Natural killer cell (primary cell): ENCODE data around the gene BFSP2. TPM values are rescaled to one million over a fixed set of nuclear protein-coding genes. Genes with fewer than 3 reads are reported as not detected.

Experiments used
- ATAC-seq, 3 donors: fragments of 150-1000 bp in 2 of 3; fragments of 200-7000 bp in 1 of 3; cut with Tn5 transposase; 1 replicate in 1 of 3; 2 replicates in 2 of 3; pipeline ENCODE4 v1.10.0; 2021; ENCODE audit warnings: mild to moderate bottlenecking in 2 of 3, moderate library complexity in 2 of 3
- DNase-seq, 2 donors: peaks; one replicate each; pipeline versions ENCODE4 v3.0.0 to v3.0.0-alpha.2; 2013 to 2021; ENCODE audit warnings: mixed read lengths in 1 of 2
- H3K27ac ChIP-seq: one replicate; pipeline ENCODE4 v1.5.1; 2013; ENCODE audit warnings: mild to moderate bottlenecking, low read length
- H3K27me3 ChIP-seq: one replicate; pipeline ENCODE4 v1.6.1; 2013; ENCODE audit warnings: low read length; ENCODE audit not compliant: control insufficient read depth, insufficient read depth
- H3K36me3 ChIP-seq: one replicate; pipeline ENCODE4 v1.6.1; 2013; ENCODE audit warnings: low read length; ENCODE audit not compliant: control insufficient read depth, insufficient read depth
- H3K4me1 ChIP-seq: one replicate; pipeline ENCODE4 v1.6.1; 2013; ENCODE audit warnings: low read length; ENCODE audit not compliant: control insufficient read depth, insufficient read depth
- H3K4me3 ChIP-seq: one replicate; pipeline ENCODE4 v1.5.1; 2013; ENCODE audit warnings: low read length
- H3K9me3 ChIP-seq: one replicate; pipeline ENCODE4 v1.6.1; 2013; ENCODE audit warnings: low read length; ENCODE audit not compliant: control insufficient read depth, insufficient read depth
- H3K27ac Mint-ChIP-seq, 2 donors: one replicate each; pipeline ENCODE4 v1.8.0; 2022; ENCODE audit warnings: mild to moderate bottlenecking in 2 of 2, mixed read lengths in 2 of 2, moderate library complexity in 1 of 2
- H3K27me3 Mint-ChIP-seq, 2 donors: one replicate each; pipeline ENCODE4 v1.8.0; 2022; ENCODE audit warnings: low read depth in 2 of 2, mixed read lengths in 2 of 2
- H3K36me3 Mint-ChIP-seq: one replicate; pipeline ENCODE4 v1.8.0; 2022; ENCODE audit warnings: mixed read lengths
- H3K4me1 Mint-ChIP-seq, 2 donors: one replicate each; pipeline ENCODE4 v1.8.0; 2022; ENCODE audit warnings: mixed read lengths in 2 of 2
- H3K4me3 Mint-ChIP-seq: one replicate; pipeline ENCODE4 v1.8.0; 2022; ENCODE audit warnings: mild to moderate bottlenecking, moderate library complexity, mixed read lengths
- H3K9me3 Mint-ChIP-seq, 2 donors: one replicate each; pipeline ENCODE4 v1.8.0; 2022; ENCODE audit warnings: mixed read lengths in 2 of 2
- WGBS: methylation state at CpG from one replicate; pipeline ENCODE4 v1.1.7; 2013; ENCODE audit warnings: missing lambda C conversion rate; ENCODE audit not compliant: insufficient coverage; 5-methylcytosine and 5-hydroxymethylcytosine counted together
- intact Hi-C: fragments of 100-400 bp; cut with micrococcal nuclease; formaldehyde crosslinking; loops from one replicate; pipeline ENCODE4 v1.14.2; 2022
- total RNA-seq, 4 donors: library from RNA; stranded (reverse); fragments of 120-200 nt in 1 of 4; gene quantifications; one replicate each; pipeline versions ENCODE4 v1.2.3 to v1.2.4, GENCODE V29; 2013 to 2022
- TF ChIP-seq, protein P1 (sequence below): fragments of 200-600 bp; IDR thresholded peaks from one replicate; pipeline ENCODE4 v1.8.0; 2022; ENCODE audit warnings: antibody characterized with exemption

Gene BFSP2
- total RNA-seq, 3 donors from 2014 or later (not counting 1 experiment from before 2014, with no cell fraction given), result not detected

DNA sequence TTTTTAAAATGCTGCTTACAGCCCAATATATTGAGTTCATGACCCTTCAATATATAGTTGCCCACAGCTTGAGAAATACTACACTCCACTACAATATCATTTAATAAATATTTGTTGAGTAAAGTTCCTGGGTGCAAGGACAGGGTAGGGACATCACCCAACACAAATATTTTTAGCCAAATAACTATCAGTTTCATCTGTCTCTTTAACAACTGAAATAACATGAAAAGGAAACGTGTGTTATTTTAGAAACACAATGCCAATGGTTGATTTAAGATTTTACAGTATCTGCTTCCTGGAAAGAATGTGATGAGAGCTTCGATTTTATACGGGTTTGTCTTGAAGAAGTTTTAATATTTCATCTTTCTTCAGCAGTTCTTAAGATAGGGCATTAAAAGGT, 106.0 kb downstream of the BFSP2 start:
- Mint-ChIP-seq H3K27ac (peak overlapping the region; percentile 75 to 84), H3K4me1 (peaks cover 12 to 13% of the 10 kb centered on the region in 2 donors), H3K27me3 (peaks cover 1 to 5% of the 10 kb centered on the region in 2 donors), H3K4me3 (peak overlapping the region; percentile 76), H3K36me3 (no peaks in the 10 kb centered on the region), H3K9me3 (peaks cover 0 to 2% of the 10 kb centered on the region in 2 donors)
- peak overlapping the region; percentile 63 for H3K27ac ChIP-seq
- TF ChIP-seq, protein P1, sequence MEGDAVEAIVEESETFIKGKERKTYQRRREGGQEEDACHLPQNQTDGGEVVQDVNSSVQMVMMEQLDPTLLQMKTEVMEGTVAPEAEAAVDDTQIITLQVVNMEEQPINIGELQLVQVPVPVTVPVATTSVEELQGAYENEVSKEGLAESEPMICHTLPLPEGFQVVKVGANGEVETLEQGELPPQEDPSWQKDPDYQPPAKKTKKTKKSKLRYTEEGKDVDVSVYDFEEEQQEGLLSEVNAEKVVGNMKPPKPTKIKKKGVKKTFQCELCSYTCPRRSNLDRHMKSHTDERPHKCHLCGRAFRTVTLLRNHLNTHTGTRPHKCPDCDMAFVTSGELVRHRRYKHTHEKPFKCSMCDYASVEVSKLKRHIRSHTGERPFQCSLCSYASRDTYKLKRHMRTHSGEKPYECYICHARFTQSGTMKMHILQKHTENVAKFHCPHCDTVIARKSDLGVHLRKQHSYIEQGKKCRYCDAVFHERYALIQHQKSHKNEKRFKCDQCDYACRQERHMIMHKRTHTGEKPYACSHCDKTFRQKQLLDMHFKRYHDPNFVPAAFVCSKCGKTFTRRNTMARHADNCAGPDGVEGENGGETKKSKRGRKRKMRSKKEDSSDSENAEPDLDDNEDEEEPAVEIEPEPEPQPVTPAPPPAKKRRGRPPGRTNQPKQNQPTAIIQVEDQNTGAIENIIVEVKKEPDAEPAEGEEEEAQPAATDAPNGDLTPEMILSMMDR, result no peak
- no peaks in the 10 kb centered on the region for H3K27me3 ChIP-seq
- ATAC-seq (no peak), DNase-seq (no peak)
- no peak overlapping the region for H3K4me3 ChIP-seq
- H3K4me1 ChIP-seq, result peaks cover 4% of the 10 kb centered on the region
- H3K36me3 ChIP-seq, result no peaks in the 10 kb centered on the region
- no peaks in the 10 kb centered on the region for H3K9me3 ChIP-seq
- 0% methylated on average over 3 of the region's 3 CpGs for WGBS
- intact Hi-C loops, result no loop called here

DNA sequence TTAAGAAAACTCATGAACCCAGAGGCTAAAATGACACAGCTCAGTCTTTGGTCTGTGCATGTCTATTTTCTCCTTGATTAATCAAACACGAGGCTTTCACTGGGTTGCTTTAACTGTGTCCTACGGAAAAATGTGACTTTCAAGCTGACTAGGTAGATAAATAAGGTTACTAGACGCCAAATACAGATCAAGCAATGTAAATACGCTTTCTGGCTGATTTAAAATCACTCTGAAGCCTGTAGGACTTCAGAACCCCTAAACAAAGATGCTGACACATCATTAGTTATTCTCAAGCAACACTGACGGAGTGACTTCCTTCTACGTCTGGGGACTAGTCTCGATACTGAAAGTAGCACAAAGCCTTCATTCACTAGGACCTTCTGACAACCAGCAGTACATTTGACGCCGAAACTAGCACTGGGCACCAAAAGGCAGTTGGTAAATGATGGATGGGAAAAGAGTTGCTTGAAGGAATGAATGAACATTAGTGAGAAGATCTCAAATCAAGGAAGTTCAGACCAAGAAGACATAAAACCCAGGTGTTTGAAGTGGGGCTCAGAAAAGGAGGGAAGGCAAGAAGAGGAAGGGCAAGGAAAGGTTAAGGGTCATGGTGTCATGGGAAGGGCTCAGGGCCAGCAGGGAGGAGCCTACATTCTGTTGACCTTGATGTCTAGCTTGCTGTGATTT, 106.5 kb downstream of the BFSP2 start:
- TF ChIP-seq, protein P1, result no peak
- H3K9me3 Mint-ChIP-seq, result peaks cover 0 to 2% of the 10 kb centered on the region in 2 donors
- intact Hi-C loops, result no loop called here
- ATAC-seq (peak; percentile 88 to 97 (median 95)), DNase-seq (peak in 1 of 2 donors; percentile 71)
- peaks cover 4% of the 10 kb centered on the region for H3K4me1 ChIP-seq
- no peaks in the 10 kb centered on the region for H3K36me3 ChIP-seq
- H3K4me1 Mint-ChIP-seq, result peaks cover 12 to 13% of the 10 kb centered on the region in 2 donors
- no peaks in the 10 kb centered on the region for H3K27me3 ChIP-seq
- WGBS, result 8% methylated on average over 9 of the region's 9 CpGs
- peak overlapping the region; percentile 17 for H3K4me3 ChIP-seq
- peak overlapping the region; percentile 76 for H3K4me3 Mint-ChIP-seq
- H3K27ac ChIP-seq, result peak overlapping the region; percentile 63
- H3K27ac Mint-ChIP-seq, result peak overlapping the region; percentile 75 to 84
- H3K27me3 Mint-ChIP-seq, result no peaks in the 10 kb centered on the region
- H3K9me3 ChIP-seq, result no peaks in the 10 kb centered on the region
- H3K36me3 Mint-ChIP-seq, result no peaks in the 10 kb centered on the region

DNA sequence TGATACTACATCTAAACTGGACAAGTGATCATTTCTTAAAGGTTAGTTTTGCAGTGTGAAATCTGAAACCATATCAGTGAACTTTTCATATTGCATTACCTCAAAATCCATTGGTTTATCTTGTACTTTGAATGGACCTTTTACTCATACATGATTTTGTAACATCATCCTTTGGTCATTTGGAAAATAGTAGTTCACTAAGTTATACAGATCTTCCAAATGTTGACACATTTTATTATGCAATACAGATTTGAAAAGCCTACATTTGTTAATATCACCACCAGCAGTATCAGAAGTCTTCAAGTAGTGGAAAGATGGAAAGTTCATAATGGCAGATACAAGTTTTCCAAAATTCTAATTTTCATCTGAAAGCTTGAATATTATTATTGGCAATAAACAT, 109.6 kb downstream of the BFSP2 start:
- peaks cover 12 to 13% of the 10 kb centered on the region in 2 donors for H3K4me1 Mint-ChIP-seq
- DNase-seq, result no peak
- no peaks in the 10 kb centered on the region for H3K36me3 Mint-ChIP-seq
- no peak overlapping the region for H3K4me3 Mint-ChIP-seq
- Histone ChIP-seq H3K4me1 (peaks cover 4% of the 10 kb centered on the region), H3K36me3 (no peaks in the 10 kb centered on the region), H3K9me3 (no peaks in the 10 kb centered on the region), H3K27ac (no peak overlapping the region), H3K27me3 (no peaks in the 10 kb centered on the region), H3K4me3 (no peak overlapping the region)
- TF ChIP-seq, protein P1, result no peak
- intact Hi-C loops, result no loop called here
- no peak overlapping the region for H3K27ac Mint-ChIP-seq
- H3K27me3 Mint-ChIP-seq, result no peaks in the 10 kb centered on the region
- no peak for ATAC-seq
- H3K9me3 Mint-ChIP-seq, result peaks cover 0 to 2% of the 10 kb centered on the region in 2 donors
